HG02642 (cell line): ENCODE data around the gene IL18R1.

Experiments
- ATAC-seq: cut with Tn5 transposase; IDR thresholded peaks from one replicate; pipeline ENCODE4 v1.9.1; 2021; ENCODE audit warnings: mild to moderate bottlenecking; ENCODE audit not compliant: unreplicated experiment, poor library complexity

The IL18R1 gene

DNA sequence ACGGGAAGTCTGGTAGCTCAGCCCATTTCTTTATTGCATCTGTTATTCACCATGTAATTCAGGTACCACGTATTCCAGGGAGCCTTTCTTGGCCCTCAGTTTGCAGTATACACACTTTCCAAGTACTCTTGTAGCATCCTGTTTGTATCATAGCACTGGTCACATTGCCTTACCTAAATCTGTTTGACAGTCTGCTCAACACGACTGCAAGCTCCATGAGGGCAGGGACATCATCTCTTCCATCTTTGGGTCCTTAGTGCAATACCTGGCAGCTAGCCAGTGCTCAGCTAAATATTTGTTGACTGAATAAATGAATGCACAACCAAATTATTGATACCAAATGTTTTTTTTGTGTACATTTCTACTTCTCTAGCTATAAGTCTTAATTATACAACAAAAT is 11.2 kb upstream of the IL18R1 start:
- ATAC-seq = no peak

DNA sequence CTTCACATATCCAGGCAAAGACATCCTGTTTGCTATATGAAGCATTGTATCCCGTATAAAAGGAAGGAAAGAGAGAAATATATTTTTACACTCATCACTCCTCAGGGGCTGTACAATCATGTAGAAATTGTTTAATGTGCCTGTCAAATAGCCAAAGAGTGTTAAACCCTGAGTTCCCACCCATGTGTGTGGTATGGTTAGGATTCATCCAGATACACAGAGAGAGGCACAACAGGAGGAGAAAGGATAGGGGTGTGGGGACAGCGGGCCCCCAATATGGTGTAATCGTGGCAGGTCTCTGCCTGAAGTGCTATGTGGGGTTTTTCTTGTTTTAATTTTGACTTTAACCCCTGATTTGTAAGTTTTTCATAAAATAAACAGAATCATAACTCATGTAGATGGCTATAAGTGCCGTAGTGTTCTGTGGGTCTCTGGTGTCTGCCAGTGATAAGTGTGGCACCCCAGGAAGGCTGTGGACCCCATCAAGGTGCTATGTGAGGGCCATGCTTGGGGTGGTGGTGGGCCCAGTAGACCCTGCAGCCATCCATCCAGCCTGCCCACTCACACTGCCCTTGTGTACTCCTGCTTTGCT is 10.2 kb upstream of the IL18R1 start:
- ATAC-seq = no peak

DNA sequence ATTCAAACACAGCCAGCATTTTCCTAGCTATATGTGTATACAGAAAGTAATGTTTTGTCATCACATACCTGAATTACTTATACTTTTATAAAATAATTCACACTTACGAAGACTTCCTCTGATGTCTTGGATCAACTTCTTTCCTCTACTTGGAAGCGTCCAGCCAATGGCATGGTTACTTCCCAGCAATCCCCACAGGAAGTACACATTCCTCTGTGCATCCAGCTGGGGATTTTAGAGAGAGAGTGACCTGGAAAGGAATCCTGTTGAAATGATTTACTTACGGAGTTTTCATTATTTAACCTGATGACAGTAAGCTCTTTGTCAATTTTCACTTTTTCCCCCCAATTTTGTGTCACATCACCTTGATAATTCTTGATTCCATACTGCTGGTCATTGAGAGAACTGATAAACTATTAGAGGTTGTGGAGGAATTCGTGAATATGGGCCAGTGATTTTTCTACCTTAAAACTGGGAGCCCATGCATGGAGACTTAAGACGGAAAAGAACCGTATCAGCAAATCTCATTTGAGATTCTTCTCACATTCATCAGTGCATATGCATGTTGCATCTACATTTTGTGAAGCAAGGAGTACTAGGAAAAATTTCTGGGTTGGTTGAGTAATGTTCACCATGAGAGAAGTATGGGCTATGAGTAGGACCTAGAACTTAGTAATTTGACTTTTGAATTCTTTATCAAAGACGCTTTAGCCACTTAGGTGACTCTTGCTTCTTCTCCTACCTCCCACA is 9.0 kb upstream of the IL18R1 start:
- no peak for ATAC-seq

DNA sequence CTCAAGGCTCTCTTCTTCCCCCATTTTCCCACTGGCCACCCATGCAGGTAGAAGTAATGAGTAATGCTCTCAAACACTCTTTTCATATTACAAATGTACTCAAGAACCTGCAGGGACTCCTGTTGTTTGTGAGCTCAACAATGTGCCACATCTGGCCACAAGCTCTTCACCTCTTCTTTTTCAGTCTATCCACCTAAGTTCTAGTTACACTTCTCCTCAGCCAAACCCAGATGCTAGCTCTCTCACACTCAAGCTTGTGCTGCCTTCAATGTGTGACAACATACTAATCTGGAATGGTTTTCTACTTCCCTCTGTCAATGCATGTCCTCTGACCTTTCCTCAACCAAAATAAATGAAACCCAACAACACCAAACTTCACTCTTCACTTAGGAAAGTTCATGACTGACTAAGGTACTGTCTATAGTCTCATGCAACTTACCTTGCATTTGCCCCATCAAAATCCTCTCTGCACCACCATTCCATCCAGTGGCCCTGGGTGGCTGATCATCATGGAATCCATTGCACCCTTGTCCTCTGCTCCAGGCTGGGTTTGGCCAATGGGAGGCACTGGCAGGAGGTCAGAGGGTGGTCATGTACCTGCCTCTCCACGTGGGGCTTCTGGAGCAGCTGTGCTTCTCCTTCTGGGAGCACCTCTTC is 5.3 kb upstream of the IL18R1 start:
- no peak for ATAC-seq

DNA sequence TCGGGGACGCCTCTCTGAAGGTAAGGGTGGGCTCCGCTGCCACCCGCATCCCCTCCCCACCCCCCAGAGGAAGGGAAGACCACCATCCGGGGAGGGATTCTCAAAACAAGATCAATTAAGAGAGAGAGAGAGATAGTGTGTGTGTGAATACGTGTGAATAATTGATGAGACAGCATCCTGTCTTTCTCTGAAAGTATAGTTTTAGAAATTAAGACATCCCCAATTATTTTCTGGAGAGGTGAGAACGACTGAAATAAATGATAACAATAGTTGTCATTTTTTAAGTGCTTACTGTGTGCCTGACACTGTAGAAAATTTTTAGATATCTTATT is 751 bp downstream of the IL18R1 start:
- ATAC-seq = no peak

DNA sequence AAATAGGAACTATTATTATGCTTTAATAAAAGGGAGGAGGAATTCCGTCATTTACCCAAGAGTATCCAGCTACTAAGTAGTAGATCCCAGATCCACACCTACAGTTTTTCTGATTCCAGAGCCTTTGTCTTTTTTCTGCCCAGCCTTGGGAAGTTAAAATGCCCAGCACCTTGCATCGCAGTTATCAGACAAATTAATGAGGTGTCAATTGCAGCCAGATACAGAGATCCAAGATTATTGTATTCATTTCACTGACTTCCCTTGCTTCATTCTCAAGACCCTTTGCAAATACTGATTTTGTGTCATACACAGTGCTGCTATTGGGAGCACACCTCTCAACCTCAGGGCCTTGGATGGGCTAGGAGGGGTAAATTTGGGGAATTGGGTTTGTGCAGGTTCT is 1.1 kb downstream of the IL18R1 start:
- no peak for ATAC-seq

DNA sequence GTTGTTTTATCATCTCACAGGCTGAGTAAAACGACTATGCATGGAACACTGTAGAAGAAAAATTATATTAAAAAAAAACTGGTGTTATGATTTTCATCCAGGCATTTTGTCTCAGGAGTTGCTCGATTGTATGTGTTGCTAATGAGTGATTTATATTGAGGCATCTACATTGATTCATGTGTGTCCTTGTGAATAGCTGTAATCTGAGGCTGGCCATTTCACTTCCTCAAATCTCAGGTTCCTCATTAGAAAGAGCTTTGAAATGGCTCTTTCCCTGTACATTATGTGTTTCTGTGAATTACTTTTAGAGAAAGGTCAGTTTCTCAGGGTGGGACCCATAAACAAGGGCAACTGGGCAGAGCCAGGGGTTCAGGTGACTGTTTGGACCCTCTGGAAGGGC is 2.3 kb downstream of the IL18R1 start:
- no peak for ATAC-seq

DNA sequence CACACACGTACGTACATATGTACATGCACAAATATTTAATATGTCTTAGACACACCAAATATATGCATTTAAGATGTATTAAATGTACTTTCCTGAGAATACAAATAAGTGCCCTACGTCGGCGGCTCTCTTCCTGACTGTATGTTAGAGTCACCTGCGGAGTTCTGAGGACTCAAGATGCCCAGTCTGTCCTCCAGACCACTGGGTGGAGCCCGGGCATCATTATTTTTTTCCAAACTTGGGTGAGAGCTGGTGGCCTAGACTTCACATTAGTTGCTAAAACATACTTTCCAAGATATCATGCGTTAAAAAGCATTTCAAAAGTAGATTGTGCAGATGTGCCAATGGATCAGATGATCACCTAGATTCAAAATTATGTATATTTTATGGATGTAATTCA is 2.9 kb downstream of the IL18R1 start:
- no peak for ATAC-seq

DNA sequence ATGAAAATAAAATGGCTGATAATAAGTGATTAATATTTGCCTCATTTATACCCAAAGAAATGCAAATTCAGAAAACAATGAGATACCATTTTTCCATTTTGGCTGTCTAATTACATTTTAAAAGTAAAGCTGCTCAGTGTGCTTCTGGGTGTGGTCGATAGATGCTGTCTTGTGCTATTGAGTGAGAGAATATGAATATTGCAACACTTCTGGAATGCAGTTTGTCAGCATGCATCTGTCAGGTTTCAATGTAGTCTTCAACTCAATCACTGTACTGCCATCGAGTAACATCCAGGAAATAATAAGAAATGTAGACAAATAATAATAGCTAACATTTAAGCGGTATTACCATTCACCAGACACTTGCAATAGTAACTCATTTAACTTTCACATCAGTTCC is 3.9 kb downstream of the IL18R1 start:
- ATAC-seq = no peak

DNA sequence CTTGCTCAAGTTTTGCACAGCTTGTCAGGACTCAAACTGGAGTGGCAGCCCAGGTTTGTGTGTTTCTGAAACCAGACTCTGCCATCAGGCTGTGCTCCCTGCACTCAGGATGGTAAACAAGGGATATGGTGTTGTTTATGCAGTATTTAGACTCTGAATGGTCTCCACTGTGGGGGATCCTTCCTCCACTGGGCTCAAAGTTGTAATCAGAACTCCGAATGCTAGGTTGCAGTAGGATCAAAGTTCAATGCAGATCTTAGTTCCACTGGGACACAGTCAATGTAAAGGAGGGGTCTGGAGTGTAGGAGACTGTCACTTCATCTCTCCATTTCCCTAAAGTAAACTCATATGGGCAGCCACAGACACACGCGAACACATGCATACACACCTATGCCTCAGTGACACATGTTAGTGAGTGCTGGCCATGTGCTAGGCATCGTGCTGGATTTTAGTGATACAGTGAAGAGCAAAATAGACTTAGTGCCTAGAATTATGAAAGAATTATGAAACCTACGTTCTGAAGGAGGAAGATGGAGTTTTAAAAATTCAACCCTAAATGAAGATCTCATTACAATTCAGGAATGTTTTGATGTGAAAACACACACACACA is 6.1 kb downstream of the IL18R1 start:
- no peak for ATAC-seq

DNA sequence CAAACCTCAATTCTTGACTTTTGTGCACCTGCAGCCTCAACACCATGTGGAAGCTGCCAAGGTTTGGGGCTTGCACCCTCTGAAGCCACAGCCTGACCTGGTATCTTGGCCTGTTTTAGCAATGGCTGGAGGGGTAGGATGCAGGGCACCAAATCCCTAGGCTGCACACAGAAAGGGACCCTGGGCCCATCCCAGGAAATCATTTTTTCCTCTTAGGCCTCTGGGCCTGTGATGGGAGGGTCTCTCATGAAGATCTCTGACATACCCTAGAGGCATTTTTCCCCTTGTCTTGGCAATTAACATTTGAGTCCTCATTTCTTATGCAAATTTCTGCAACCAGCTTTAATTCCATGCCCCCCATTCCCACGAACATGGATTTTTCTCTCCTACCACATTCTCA is 10.2 kb downstream of the IL18R1 start:
- no peak for ATAC-seq

DNA sequence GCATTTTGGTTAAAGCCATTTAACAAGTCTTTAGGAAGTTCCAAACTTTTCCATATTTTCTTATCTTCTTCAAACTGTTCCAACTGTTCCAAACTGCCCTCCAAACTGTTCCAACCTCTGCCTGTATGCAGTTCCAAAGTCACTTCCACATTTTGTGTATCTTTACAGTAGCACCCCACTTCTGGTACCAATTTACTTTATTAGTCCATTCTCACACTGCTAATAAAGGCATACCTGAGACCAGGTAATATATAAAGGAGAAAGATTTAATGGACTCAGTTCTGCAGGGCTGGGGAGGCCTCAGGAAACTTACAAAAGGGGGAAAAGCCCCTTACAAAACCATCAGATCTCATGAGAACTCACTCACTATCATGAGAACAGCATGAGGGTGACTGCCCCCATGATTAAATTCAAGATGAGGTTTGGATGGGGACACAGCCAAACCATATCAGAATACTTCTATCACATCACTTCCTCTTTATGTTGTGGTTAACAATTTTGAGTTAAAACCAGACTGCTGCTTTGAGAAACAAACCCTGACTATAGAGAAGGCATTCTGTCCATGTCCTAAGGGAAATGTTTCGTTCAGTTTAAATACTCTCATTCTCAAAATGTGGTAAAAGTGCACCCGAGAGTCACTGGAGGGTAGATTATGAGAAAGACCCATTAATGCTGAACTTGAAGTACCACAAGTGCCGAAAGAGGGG is 11.0 kb downstream of the IL18R1 start:
- ATAC-seq = peak; percentile 77

DNA sequence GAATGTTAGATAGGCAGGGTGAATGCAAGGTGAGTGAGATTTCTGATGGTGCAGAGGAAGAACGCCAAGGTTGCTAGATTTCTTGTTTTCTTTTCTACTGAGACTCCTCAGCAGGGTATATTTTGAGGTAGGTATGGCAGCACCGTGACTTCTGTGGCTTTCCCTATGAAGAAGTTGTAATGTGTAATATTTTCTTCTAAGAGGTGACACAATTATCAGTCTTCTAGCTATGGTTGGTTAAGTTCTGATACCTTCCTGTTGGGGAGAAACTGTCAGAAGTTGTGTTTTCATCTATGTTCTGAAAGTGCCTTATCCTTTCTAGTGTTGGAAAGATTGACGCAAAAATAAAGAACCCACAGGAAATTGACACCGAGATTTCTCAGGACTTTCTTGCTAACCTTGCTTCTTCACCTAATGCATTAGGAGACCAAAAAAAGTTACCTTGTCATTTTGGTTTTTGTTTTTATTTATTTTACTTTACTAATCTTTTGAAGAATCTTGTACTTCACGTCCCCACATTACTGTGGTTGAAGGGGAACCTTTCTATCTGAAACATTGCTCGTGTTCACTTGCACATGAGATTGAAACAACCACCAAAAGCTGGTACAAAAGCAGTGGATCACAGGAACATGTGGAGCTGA is 11.9 kb downstream of the IL18R1 start:
- ATAC-seq = peak; percentile 58

DNA sequence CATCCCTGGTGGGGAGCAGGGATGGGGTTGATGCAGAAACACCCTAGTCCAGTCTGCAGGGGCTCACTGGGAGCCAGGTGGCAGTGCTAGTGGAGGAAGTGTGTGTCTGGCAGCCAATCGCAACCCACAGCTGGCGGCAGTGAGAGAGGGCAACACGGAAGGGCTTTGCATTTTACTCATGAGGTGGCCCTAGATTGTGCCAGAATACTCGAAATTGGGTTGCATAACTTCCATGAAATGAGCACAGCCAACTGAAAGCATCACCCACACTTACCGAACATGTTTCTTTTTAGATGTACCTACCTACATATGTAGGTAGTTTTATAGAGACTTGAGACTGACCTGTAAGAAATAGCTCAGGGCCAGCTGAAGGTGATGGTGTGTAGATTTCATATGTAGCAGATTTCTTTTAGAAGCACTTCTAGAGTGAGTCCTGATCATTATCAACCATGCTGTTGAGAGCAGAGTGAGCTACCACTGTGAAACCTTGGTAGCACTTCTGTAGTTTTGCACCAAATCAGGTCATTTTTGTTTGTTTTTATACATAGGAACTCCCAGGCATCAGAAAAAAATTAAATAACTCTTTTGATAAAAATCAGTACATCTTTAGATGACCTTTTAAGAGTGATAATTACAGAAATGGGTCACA is 13.0 kb downstream of the IL18R1 start:
- ATAC-seq = no peak

DNA sequence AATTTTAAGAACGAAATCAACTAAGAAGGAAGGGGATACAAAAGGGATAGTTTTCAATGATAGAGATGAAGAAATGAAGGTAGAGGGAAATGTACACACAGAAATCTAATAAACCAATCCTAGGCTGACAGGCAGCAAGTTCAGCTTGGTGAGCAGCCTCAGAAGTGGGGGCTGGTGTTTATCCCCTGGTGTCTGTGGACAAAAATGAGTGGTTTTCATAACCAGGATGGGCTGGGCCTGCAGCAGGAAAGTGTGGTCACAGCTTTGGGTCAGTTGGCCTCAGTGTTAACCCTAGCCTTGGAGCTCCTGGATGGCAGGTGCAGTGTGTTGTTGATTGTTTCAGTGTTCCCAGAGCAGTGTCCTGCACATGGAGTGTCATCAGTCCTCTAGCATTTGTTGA is 14.3 kb downstream of the IL18R1 start:
- ATAC-seq = no peak

DNA sequence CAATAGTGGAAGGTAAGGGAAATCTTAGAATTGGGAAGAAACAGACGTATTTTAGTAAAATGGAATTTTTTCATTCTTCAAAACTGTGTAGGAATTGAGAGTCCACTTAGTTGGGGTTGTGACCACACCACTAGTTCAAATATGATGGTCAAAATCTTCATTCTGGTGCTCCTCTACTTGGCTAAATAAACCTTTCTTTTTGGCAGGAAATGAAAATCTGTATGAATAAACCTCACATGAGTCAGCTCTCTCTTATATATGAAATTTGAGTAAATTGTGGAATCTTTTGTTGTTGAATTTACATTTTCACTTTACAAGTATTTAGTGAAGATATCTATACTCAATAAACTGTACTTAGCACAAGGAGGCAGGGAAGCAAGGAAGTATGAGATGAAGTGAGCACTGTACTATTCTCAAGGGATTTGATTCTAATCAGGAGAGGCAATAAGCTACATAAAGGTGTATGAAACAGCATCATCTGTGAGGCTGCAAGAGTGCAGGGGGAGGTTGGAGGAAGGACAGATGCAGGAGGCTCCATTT is 20.5 kb downstream of the IL18R1 start:
- no peak for ATAC-seq

DNA sequence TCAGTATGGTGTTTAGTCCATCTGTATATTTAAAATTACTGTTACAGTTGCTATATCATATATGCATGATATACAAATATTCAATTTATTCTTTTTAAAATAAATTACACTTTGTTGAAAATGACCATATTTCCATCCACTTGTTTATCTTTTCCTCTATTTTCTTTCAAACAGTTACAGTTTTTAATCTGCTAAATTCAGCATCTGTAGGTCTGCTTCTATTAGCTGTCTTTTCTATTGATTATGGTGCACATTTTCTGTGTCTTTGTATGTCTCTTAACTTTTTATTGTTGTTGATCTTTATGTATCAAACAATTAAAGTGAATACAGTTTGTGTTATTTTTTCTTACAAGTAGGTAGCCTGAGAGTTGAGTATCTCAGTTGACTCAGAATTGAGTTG is 28.1 kb downstream of the IL18R1 start:
- no peak for ATAC-seq

DNA sequence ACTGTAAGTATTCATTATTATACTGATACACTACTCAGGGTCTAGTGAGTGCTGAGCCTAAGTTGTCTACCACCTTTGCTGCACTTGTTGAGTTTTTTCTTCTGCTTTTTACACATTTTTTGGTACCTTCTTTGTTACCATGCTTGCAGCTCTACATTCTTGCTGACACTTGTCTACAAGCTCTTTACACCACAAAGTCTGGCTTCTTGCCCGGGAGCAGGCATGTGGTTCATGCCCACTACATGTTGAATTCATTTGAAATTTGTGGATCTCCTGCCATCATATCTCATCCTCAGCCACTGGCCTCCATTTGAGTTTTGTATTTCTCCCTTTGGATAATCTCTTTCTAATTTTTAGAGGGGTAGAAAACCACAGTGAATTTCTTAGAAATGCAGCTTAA is 29.9 kb downstream of the IL18R1 start:
- no peak for ATAC-seq

DNA sequence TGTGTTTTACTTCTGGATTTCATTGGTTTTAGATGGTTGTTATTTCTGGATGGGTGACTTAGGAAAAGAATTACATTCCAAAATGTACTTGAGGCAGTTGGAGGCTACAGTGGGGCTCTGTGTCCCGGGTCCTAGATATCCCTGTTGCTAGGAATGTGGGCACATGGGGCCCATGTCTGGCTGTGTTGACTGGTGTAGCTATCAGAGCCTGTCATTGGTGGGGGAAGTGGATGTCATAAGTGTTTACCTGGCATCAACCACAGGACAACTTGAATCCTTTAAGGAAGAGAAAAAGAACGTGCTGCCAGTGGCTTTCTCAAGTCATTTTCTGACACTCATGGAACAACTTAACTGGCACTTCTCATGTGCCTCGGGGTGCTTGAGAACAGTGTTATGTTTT is 30.4 kb downstream of the IL18R1 start:
- ATAC-seq = no peak
